Lower lobe of right lung (tissue), 2 donors: Measurements from ENCODE around the gene PIP5K1B. TPM values are rescaled to one million over a fixed set of nuclear protein-coding genes. Genes with fewer than 3 reads are reported as not detected.

Experiments
- ATAC-seq, 2 donors: fragments of 200-7000 bp; cut with Tn5 transposase; one replicate each; pipeline ENCODE4 v1.9.1; 2020 to 2022; ENCODE audit warnings: mild to moderate bottlenecking in 2 of 2, moderate library complexity in 2 of 2
- DNase-seq: peaks from one replicate; pipeline ENCODE4 v3.0.0-alpha.2; 2020
- H3K27ac ChIP-seq: fragments of 200-600 bp; one replicate; pipeline ENCODE4 v1.8.0; 2022
- H3K27me3 ChIP-seq: fragments of 200-600 bp; one replicate; pipeline ENCODE4 v1.8.0; 2022; ENCODE audit warnings: low read depth
- H3K36me3 ChIP-seq: fragments of 200-600 bp; one replicate; pipeline ENCODE4 v1.8.0; 2022; ENCODE audit warnings: mild to moderate bottlenecking
- H3K4me1 ChIP-seq: fragments of 200-600 bp; one replicate; pipeline ENCODE4 v1.8.0; 2022
- H3K4me3 ChIP-seq: fragments of 200-600 bp; one replicate; pipeline ENCODE4 v1.8.0; 2022; ENCODE audit warnings: mild to moderate bottlenecking
- H3K9me3 ChIP-seq: fragments of 200-600 bp; one replicate; pipeline ENCODE4 v1.8.0; 2022
- intact Hi-C: fragments of 100-400 bp; cut with DNase I; formaldehyde crosslinking; loops from one replicate; pipeline ENCODE4 v1.11.0; 2022
- total RNA-seq: library from RNA; stranded (reverse); fragmentation: NEBNext Ultra II Directional; extraction: Animal tissue kit (Norgen Biotek cat#: 25700); gene quantifications from one replicate; pipeline ENCODE4 v1.2.1, GENCODE V29; 2021
- TF ChIP-seq, protein P1 (sequence below): fragments of 200-600 bp; IDR thresholded peaks from one replicate; pipeline ENCODE4 v1.8.0; 2022; ENCODE audit warnings: antibody characterized with exemption, mild to moderate bottlenecking
- donor health status: DM: no; HTN: yes; CAD: no; lungs with severe emphysema.

PIP5K1B gene
- total RNA-seq, 1 donor from 2014 or later, result 35.9 TPM

DNA sequence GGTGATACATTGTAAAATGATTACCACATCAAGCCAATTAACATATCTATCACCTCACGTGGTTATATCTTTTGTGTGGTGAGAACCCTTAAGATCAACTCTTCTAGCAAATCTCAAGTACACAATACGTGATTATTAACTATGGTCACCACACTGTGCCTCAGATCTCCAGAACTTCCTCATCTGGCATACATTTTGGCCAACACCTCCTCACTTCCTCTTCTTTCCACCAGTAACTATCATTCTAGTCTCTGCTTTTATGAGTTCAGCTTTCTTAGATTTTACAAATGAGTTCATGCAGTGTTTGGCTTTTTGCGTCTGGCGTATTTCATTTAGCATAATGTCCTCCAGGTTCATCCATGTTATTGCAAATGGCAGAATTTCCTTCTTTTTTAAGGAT is 273.0 kb downstream of the PIP5K1B start:
- Histone ChIP-seq H3K4me3 (no peak overlapping the region), H3K27me3 (no peaks in the 10 kb centered on the region), H3K4me1 (peaks cover 4% of the 10 kb centered on the region), H3K36me3 (no peaks in the 10 kb centered on the region), H3K27ac (no peak overlapping the region), H3K9me3 (no peaks in the 10 kb centered on the region)
- DNase-seq (no peak), ATAC-seq (peak; percentile 28 to 50)
- TF ChIP-seq, protein P1, sequence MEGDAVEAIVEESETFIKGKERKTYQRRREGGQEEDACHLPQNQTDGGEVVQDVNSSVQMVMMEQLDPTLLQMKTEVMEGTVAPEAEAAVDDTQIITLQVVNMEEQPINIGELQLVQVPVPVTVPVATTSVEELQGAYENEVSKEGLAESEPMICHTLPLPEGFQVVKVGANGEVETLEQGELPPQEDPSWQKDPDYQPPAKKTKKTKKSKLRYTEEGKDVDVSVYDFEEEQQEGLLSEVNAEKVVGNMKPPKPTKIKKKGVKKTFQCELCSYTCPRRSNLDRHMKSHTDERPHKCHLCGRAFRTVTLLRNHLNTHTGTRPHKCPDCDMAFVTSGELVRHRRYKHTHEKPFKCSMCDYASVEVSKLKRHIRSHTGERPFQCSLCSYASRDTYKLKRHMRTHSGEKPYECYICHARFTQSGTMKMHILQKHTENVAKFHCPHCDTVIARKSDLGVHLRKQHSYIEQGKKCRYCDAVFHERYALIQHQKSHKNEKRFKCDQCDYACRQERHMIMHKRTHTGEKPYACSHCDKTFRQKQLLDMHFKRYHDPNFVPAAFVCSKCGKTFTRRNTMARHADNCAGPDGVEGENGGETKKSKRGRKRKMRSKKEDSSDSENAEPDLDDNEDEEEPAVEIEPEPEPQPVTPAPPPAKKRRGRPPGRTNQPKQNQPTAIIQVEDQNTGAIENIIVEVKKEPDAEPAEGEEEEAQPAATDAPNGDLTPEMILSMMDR, result no peak
- intact Hi-C loops, result no loop called here

DNA sequence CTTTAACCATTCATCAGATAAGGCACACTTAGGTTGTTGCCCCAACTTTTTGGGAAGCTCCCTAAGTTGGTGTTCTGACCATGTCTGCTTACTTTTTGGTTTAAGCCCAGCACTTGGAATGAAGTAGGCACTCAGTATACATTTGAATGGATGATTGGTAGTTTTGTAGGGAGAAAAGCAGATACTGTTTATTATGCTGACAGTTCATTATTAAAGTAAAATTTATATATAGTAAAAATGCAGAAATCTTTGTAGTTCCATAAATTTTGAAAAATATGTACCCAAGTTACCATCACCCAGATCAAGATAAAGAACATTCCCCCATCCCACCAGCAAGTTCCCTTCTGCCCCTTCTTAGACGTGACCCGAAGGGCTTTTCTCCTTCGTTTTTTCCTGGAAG is 273.5 kb downstream of the PIP5K1B start:
- Histone ChIP-seq H3K9me3 (no peaks in the 10 kb centered on the region), H3K4me3 (no peak overlapping the region), H3K27me3 (no peaks in the 10 kb centered on the region), H3K4me1 (peaks cover 4% of the 10 kb centered on the region), H3K36me3 (no peaks in the 10 kb centered on the region), H3K27ac (no peak overlapping the region)
- ATAC-seq (no peak), DNase-seq (no peak)
- intact Hi-C loops, result no loop called here
- TF ChIP-seq, protein P1, result no peak

DNA sequence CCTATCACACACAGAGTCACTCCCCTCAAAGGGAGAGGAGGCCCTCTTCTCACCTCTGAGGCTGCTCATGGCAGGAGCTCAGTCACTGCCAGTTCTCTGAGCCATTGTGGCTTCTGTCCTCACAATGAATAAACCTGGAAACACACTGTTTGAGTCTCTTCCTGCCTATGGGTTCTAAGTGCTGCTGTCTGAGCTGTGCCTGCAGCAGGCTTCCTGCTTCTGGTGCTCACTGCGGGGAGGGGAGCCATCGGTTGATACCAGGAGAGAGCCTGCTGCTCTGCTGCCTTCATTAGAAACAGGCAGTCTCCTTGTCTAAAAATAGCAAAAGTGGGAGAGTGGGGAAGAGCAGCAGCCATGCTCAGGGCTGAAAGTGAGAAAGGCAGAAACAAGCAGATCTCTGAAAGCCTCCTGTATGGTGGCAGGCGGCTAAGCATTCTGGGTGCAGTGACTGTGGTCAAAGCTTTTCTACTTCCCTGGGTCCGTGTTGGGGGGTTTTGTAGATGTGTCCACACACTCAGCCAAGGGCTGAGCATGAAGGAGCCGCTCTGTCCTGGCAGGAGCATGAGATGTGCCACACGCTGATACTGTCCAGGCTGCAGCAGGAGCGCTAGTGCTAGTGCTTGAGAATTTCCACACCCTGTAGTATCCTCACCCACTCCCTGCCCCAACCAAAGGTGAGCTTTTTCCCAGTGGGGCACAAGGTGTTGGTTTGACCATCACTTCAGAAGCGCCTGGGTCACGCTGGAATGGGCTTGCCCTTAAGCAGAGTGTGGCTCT is 274.7 kb downstream of the PIP5K1B start:
- no peak for DNase-seq
- H3K27ac ChIP-seq, result no peak overlapping the region

DNA sequence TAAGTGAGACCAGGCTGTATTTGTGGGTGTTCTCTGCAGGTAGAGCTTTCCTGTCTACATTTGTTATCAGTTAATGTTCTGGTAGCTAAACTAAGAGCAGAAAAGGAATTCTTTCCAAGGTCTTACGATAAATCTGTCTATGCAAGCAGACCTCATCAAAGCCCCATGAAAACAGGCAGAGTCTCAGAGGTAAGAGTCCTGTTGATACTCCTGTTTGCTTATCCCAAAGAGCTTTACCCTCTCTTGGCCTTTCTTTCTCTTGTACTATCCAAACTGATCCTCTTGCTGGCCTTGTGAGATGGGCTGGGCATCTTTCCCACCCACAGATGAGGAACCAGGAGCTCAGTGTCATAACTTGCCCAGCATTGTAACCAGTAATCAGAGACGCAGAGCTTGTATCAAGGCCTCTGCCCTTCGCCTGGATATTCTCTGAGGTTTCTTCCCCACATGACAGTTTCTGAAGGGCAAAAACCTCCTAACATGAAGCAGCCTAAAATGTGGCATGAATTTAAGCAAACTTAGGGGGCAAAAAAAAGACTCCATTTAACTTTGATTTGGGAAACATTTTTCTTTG is 275.4 kb downstream of the PIP5K1B start:
- Histone ChIP-seq H3K27me3 (no peaks in the 10 kb centered on the region), H3K36me3 (no peaks in the 10 kb centered on the region), H3K9me3 (no peaks in the 10 kb centered on the region), H3K27ac (no peak overlapping the region), H3K4me3 (no peak overlapping the region), H3K4me1 (peaks cover 4% of the 10 kb centered on the region)
- intact Hi-C loops, result no loop called here
- TF ChIP-seq, protein P1, result no peak
- ATAC-seq (no peak), DNase-seq (no peak)

More for the DNA sequence above, 274.7 kb downstream of the PIP5K1B start:
- intact Hi-C loops, result no loop called here
- no peaks in the 10 kb centered on the region for H3K27me3 ChIP-seq
- no peak overlapping the region for H3K4me3 ChIP-seq
- H3K36me3 ChIP-seq, result no peaks in the 10 kb centered on the region
- TF ChIP-seq, protein P1, result no peak
- ATAC-seq, result peak in 1 of 2 donors; percentile 31
- H3K9me3 ChIP-seq, result no peaks in the 10 kb centered on the region
- H3K4me1 ChIP-seq, result peaks cover 4% of the 10 kb centered on the region

DNA sequence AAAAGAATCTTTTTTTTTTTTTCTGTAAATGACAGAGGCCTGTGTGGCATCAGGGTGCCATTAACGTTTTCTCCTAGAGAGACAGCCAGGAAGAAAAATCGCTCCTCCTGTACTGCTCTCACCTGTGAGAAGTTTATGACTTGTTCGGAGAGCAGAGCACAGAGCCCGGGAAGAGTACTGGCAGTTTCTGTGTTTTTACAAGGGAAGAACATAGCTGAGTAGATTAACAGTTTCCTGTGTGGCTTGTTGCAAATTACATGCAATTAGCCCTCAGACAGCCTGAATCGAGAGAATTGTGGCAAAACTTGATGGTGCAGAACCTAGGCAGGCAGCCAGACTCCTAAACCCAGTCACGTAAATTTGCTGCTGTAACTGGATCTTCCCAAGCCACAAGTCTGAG is 276.7 kb downstream of the PIP5K1B start:
- ATAC-seq, result no peak
- TF ChIP-seq, protein P1, result no peak
- intact Hi-C loops, result no loop called here
- no peaks in the 10 kb centered on the region for H3K36me3 ChIP-seq
- DNase-seq, result no peak
- no peaks in the 10 kb centered on the region for H3K9me3 ChIP-seq
- no peaks in the 10 kb centered on the region for H3K27me3 ChIP-seq
- H3K4me3 ChIP-seq, result no peak overlapping the region
- no peak overlapping the region for H3K27ac ChIP-seq
- H3K4me1 ChIP-seq, result no peaks in the 10 kb centered on the region
